ACC112 (cell line): ENCODE results near the gene MBP.

ENCODE experiments used
- H2AFZ ChIP-seq: fragments of 200-600 bp; sonication (generic); one replicate; pipeline ENCODE4 v1.6.0; 2017; ENCODE audit warnings: antibody characterized with exemption, low read length; ENCODE audit not compliant: unreplicated experiment
- H3K27ac ChIP-seq: fragments of 200-600 bp; sonication (generic); 2 replicates; pipeline ENCODE4 v1.5.1; 2014; ENCODE audit warnings: low read depth, mild to moderate bottlenecking, antibody characterized with exemption, low read length, moderate library complexity
- H3K27me3 ChIP-seq: fragments of 200-600 bp; sonication (generic); 2 replicates; pipeline ENCODE4 v1.6.1; 2014; ENCODE audit warnings: mild to moderate bottlenecking, antibody characterized with exemption, low read length, moderate library complexity, mixed read lengths; ENCODE audit not compliant: insufficient read depth
- H3K36me3 ChIP-seq: fragments of 200-600 bp; sonication (generic); 2 replicates; pipeline ENCODE4 v1.6.1; 2016; ENCODE audit warnings: mild to moderate bottlenecking, antibody characterized with exemption, low read length, moderate library complexity, mixed read lengths; ENCODE audit not compliant: insufficient read depth
- H3K4me1 ChIP-seq: fragments of 200-600 bp; sonication (generic); one replicate; pipeline ENCODE4 v1.6.1; 2016; ENCODE audit warnings: low read length, mixed read lengths; ENCODE audit not compliant: insufficient read depth, unreplicated experiment, control insufficient read depth
- H3K4me3 ChIP-seq: fragments of 200-600 bp; sonication (generic); 2 replicates; pipeline ENCODE4 v1.5.1; 2014; ENCODE audit warnings: mild to moderate bottlenecking, low read depth, low read length
- H3K79me2 ChIP-seq: fragments of 200-600 bp; sonication (generic); one replicate; pipeline ENCODE4 v1.6.0; 2016; ENCODE audit warnings: low read length; ENCODE audit not compliant: control insufficient read depth, unreplicated experiment, insufficient read depth

Gene MBP

DNA sequence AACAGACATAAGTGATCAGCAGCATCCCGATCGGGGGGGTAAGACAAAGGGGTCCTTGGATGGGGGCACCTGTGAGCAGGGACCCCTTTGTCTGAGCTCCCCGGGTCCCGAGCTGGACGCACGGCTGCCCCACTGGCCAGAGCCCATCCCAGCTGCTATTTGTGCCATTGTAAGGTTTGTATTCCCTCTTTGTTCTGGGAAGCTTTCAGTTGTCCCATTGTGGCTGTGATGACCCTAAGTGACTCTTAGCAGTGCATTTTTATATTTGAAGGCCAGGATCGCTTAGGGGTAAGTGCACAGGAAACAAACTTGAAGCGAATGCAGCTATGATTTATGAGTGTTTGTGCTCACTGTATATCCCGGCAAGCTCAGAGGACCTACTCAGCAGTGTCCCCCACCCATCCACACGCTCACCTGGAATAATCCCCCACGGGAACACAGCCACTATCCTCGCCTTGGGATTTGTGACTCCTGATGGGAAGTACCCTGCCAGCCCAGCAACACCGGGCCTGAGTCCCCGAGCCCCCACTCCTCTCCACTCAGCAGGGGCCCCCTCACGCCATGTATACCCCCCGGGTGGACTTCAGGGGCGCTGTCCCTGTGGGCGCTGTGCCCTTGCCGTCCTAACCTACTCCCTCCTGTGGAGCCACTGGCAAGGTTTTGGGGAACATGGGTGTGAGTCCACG lies 80.1 kb downstream of the MBP start:
- Histone ChIP-seq H3K27ac (no peak overlapping the region), H3K36me3 (no peaks in the 10 kb centered on the region), H2AFZ (no peak overlapping the region), H3K4me3 (no peak overlapping the region), H3K4me1 (peaks cover 36% of the 10 kb centered on the region), H3K79me2 (no peaks in the 10 kb centered on the region), H3K27me3 (no peaks in the 10 kb centered on the region)

DNA sequence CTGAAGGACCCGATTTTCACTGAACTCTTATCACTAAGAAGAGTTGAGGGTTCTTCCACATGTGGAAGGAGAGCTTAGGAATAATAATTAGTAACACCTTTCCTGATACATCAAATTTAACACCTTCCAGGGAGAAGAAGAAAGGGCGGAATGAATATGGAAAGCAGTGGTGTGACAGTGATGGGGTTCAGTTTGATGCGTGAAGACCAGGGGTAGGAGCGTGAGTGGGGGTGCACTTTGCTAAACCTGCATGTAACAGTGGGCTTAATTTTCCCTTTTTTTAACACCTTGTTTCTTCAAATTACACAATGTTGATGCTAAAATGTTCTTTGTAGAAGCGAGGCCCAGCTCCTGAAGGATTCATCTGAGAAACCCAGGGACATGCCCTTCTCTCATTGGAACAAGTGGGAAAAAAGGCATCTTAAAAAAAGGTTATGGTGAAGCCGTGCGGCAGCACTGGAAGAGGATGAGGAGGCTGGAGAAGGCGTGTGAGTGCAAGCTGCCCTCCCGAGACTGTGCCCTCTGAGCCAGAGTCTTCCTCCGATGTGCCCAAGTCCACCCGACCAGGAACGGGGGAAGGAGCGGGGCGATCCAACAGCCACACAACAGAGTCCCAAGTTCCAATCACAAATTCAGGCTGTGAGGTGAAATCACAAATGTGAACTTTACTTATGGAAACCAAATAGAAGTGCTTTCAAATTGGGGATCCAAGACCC lies 80.8 kb downstream of the MBP start:
- no peaks in the 10 kb centered on the region for H3K79me2 ChIP-seq
- no peak overlapping the region for H2AFZ ChIP-seq
- H3K4me3 ChIP-seq = no peak overlapping the region
- no peaks in the 10 kb centered on the region for H3K27me3 ChIP-seq
- no peak overlapping the region for H3K27ac ChIP-seq
- H3K36me3 ChIP-seq = no peaks in the 10 kb centered on the region
- peaks cover 29% of the 10 kb centered on the region for H3K4me1 ChIP-seq

- H3K4me1 ChIP-seq = peaks cover 11% of the 10 kb centered on the region
- no peak overlapping the region for H3K27ac ChIP-seq
- no peaks in the 10 kb centered on the region for H3K27me3 ChIP-seq
- H3K36me3 ChIP-seq = no peaks in the 10 kb centered on the region
- H2AFZ ChIP-seq = no peak overlapping the region
- no peak overlapping the region for H3K4me3 ChIP-seq
- no peaks in the 10 kb centered on the region for H3K79me2 ChIP-seq
Observed at GRCh38 chr18:77049938-77050337, 82.6 kb downstream of the MBP start.

DNA sequence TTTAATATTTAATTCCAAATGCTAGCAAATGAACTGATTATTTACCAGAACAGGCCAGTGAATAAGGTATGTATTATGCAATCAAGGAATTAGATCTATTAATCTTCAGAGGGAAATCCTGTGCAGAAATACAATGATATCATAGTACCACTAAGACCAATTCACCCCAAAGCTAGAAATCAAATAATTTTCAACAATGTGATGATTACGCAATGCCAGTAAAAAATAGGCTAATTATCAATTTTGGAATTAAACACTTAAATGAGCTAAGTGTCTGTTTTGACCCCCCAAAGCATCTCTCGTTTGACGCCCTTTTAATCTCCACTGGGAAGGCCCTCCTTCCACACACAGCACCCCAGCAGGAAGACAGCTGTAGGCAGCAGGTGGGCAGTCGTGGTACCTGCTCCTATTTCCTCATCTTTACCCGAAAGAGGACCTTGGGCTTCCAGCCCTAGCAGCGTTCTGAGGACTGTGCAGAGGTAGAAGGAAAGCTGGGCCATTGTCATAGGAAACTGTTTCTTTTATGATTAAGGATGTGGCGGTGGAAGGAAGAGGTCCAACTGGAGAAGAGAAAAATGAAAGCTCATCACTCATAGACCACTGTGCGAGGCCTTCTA lies 84.7 kb downstream of the MBP start:
- H3K27ac ChIP-seq = no peak overlapping the region
- H3K27me3 ChIP-seq = no peaks in the 10 kb centered on the region
- no peaks in the 10 kb centered on the region for H3K79me2 ChIP-seq
- no peak overlapping the region for H3K4me3 ChIP-seq
- H2AFZ ChIP-seq = no peak overlapping the region
- H3K4me1 ChIP-seq = no peaks in the 10 kb centered on the region
- no peaks in the 10 kb centered on the region for H3K36me3 ChIP-seq

GRCh38 chr18:77046994-77047393 lies 85.6 kb downstream of the MBP start:
- H3K36me3 ChIP-seq = no peaks in the 10 kb centered on the region
- no peaks in the 10 kb centered on the region for H3K4me1 ChIP-seq
- H3K27me3 ChIP-seq = no peaks in the 10 kb centered on the region
- H2AFZ ChIP-seq = no peak overlapping the region
- H3K27ac ChIP-seq = no peak overlapping the region
- H3K79me2 ChIP-seq = no peaks in the 10 kb centered on the region
- no peak overlapping the region for H3K4me3 ChIP-seq

- no peak overlapping the region for H3K4me3 ChIP-seq
- no peaks in the 10 kb centered on the region for H3K36me3 ChIP-seq
- H3K27ac ChIP-seq = no peak overlapping the region
- H3K79me2 ChIP-seq = no peaks in the 10 kb centered on the region
- no peaks in the 10 kb centered on the region for H3K27me3 ChIP-seq
- H2AFZ ChIP-seq = no peak overlapping the region
- no peaks in the 10 kb centered on the region for H3K4me1 ChIP-seq
Observed at GRCh38 chr18:77046409-77046808, 86.2 kb downstream of the MBP start.

DNA sequence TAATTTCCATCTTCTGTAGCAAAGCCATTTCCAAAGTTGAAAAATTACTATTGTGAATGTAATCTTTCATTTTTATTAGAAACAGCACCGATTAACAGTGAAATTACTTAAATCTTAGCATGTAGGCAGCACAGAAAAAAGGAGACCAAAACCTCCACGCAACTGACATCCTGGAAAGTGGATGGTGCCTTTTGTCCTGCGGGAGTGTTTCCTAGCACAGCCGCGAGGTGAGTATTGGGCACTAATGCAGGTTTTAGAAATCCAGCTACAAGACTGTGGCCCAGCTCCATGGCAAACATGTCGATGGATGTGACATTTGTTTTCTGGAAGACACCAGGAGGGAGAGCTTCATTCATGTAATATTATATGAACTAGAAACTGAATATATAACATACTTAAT lies 86.9 kb downstream of the MBP start:
- Histone ChIP-seq H3K4me3 (no peak overlapping the region), H3K79me2 (no peaks in the 10 kb centered on the region), H3K27ac (no peak overlapping the region), H3K36me3 (no peaks in the 10 kb centered on the region), H2AFZ (no peak overlapping the region), H3K4me1 (no peaks in the 10 kb centered on the region), H3K27me3 (no peaks in the 10 kb centered on the region)

DNA sequence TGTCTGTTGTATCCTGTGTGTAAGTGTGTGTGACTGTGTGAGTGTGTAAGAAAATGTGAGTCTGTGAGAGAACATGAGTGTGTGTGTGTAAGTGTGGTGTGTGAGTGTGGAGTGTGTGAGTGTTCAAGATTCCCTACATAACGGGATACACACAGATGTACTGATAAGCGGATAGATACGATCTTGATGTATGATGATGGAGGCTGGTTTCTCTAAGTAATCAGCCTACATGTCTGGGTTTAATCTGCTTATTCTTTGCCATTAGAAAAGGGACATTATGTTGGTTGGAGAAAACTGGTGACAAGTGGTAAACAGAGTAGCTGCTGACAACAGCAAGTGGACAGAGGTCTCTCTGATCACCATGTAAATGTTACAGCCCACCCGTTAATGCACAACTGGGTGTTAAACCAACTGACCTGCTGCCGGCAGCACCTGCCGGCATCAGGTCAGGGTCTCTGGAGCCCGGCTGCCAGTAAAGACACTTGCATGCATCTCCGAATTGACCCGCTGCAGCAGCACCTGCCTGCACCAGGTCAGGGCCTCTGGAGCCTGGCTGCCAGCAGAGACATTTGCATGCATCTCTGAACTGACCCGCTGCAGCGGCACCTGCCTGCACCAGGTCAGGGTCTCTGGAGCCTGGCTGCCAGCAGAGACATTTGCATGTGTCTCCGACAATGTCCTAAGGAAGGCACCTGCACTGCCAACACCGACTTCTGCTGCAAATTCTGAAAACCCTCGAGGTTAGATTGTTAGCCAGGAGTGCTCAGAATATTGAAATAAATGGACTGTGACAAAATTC lies 87.5 kb downstream of the MBP start:
- H3K4me1 ChIP-seq = no peaks in the 10 kb centered on the region
- H3K27me3 ChIP-seq = no peaks in the 10 kb centered on the region
- H3K4me3 ChIP-seq = no peak overlapping the region
- no peaks in the 10 kb centered on the region for H3K36me3 ChIP-seq
- H2AFZ ChIP-seq = no peak overlapping the region
- no peaks in the 10 kb centered on the region for H3K79me2 ChIP-seq
- no peak overlapping the region for H3K27ac ChIP-seq

DNA sequence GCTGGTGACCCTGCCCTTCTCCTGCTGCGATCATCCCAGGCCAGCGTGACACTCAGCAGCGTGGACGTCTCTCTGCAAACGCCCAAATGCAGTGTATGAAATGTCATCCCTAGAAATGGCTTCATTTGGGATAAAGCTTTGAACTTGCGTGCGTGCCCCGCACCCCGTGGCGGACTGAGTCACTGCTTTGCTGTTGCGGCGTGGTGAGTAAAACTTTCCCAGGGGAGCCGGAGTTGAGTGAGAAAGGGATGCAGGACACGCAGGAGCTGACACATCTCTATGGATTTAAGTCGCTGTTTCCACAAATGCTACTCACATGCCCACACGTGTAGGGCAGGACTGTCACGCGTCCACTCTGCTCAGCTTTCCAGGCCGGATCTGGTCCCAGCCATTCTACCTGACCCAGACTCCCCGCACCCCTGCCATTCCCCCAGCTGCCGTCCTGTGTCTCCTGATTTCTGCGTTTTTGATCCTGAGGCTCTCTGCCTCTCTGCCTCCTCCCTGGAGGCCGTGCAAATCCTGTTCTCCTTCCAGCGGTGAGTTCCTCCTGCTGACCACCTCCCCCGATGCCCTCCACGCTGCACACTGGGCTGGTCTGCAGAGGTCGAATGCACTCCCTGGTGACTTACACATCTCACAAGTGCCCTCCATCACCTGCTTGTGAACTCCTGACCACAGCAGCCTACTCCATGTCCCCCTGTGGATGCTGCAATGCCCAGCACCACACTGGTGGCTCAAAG lies 88.9 kb downstream of the MBP start:
- H3K4me3 ChIP-seq = no peak overlapping the region
- no peaks in the 10 kb centered on the region for H3K27me3 ChIP-seq
- no peaks in the 10 kb centered on the region for H3K4me1 ChIP-seq
- no peak overlapping the region for H2AFZ ChIP-seq
- H3K79me2 ChIP-seq = no peaks in the 10 kb centered on the region
- H3K36me3 ChIP-seq = no peaks in the 10 kb centered on the region
- H3K27ac ChIP-seq = no peak overlapping the region

GRCh38 chr18:77042583-77042982 lies 90.0 kb downstream of the MBP start:
- Histone ChIP-seq H3K4me1 (no peaks in the 10 kb centered on the region), H3K27me3 (no peaks in the 10 kb centered on the region), H3K27ac (no peak overlapping the region), H3K79me2 (no peaks in the 10 kb centered on the region), H3K4me3 (no peak overlapping the region), H2AFZ (no peak overlapping the region), H3K36me3 (no peaks in the 10 kb centered on the region)
